HG03558 (cell line): Measurements from ENCODE around the gene ARTN.

Source experiments
- ATAC-seq: cut with Tn5 transposase; IDR thresholded peaks from one replicate; pipeline ENCODE4 v1.9.1; 2021; ENCODE audit warnings: moderate number of reproducible peaks; ENCODE audit not compliant: unreplicated experiment; ENCODE audit errors: extremely low read depth

Gene ARTN

GRCh38 chr1:43921022-43921421, 12.6 kb upstream of the ARTN start:
- ATAC-seq: no peak

- ATAC-seq: no peak
Observed at GRCh38 chr1:43924516-43924915, 9.1 kb upstream of the ARTN start.

GRCh38 chr1:43925846-43926245, 7.8 kb upstream of the ARTN start:
- no peak for ATAC-seq

GRCh38 chr1:43930168-43930948, 3.2 kb upstream of the ARTN start:
- ATAC-seq: no peak

GRCh38 chr1:43930949-43931275, 2.7 kb upstream of the ARTN start:
- no peak for ATAC-seq

- ATAC-seq: no peak
Observed at GRCh38 chr1:43931711-43932660, 1.6 kb upstream of the ARTN start.

GRCh38 chr1:43932786-43933385, 715 bp upstream of the ARTN start:
- no peak for ATAC-seq

- ATAC-seq: no peak
Observed at GRCh38 chr1:43934101-43934985, 742 bp downstream of the ARTN start.

GRCh38 chr1:43934986-43935324, 1.4 kb downstream of the ARTN start:
- ATAC-seq: no peak

GRCh38 chr1:43935711-43936427, 2.3 kb downstream of the ARTN start:
- ATAC-seq: no peak

GRCh38 chr1:43936431-43937151, 3.0 kb downstream of the ARTN start:
- no peak for ATAC-seq

GRCh38 chr1:43937179-43937865, 3.7 kb downstream of the ARTN start:
- no peak for ATAC-seq

GRCh38 chr1:43938383-43938782, 4.8 kb downstream of the ARTN start:
- ATAC-seq: no peak

GRCh38 chr1:43938892-43939587, 5.4 kb downstream of the ARTN start:
- ATAC-seq: no peak

- no peak for ATAC-seq
Observed at GRCh38 chr1:43942411-43942810, 8.8 kb downstream of the ARTN start.

- ATAC-seq: no peak
Observed at GRCh38 chr1:43944860-43945259, 11.3 kb downstream of the ARTN start.

GRCh38 chr1:43945674-43946235, 12.2 kb downstream of the ARTN start:
- ATAC-seq: no peak
